ENCODE measurements around the gene CACNA1I.

Gene CACNA1I

DNA sequence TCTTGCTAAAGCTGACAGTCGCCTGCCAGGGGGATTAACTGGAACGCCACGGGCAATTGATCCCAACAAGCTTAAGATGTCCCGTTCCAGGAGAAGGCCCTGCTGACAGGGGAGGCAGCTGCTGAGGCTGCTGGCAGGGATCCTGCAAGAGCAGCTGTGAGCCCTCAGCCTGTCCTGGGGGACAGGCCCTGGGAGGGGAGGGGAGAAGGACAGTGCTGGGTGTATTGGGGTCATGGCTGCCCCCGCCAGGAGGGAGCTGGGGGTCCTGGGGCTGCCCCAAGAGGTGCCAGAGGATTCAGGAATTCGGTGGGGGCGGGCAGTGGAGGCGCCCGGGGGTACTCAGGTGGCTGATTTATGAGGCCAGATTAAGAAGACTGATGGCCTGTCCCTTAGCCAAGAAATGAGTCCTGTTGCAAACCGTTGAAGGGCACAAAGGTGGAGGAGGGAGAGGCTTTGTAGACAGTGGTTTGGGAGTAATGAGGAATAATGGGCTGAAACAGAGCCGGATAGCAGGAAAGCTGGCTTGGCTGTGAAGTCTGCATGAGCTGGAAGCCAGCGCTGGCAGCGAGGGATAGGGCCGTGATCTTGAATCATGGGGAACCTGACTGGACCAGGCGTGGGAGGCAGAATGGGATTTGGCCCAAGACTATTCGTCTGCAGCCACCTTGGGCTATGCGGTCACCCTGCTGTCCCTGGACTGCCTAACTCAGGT is 133.5 kb downstream of the CACNA1I start:
- H3K4me3 ChIP-seq (ENCODE audit: severe bottlenecking): no peak overlapping the region
- H3K36me3 ChIP-seq (ENCODE audit: low read depth): no peaks in the 10 kb centered on the region
- no peaks in the 10 kb centered on the region for H3K9me3 ChIP-seq (ENCODE audit: severe bottlenecking)
- no peak overlapping the region for H3K27ac ChIP-seq (ENCODE audit: poor library complexity, severe bottlenecking)
- ATAC-seq (ENCODE audit: low read depth) (no peak), DNase-seq (ENCODE audit: low spot score) (no peak)
- H3K27me3 ChIP-seq (ENCODE audit: insufficient read depth, poor library complexity, severe bottlenecking): no peaks in the 10 kb centered on the region
- TF ChIP-seq, protein P1, sequence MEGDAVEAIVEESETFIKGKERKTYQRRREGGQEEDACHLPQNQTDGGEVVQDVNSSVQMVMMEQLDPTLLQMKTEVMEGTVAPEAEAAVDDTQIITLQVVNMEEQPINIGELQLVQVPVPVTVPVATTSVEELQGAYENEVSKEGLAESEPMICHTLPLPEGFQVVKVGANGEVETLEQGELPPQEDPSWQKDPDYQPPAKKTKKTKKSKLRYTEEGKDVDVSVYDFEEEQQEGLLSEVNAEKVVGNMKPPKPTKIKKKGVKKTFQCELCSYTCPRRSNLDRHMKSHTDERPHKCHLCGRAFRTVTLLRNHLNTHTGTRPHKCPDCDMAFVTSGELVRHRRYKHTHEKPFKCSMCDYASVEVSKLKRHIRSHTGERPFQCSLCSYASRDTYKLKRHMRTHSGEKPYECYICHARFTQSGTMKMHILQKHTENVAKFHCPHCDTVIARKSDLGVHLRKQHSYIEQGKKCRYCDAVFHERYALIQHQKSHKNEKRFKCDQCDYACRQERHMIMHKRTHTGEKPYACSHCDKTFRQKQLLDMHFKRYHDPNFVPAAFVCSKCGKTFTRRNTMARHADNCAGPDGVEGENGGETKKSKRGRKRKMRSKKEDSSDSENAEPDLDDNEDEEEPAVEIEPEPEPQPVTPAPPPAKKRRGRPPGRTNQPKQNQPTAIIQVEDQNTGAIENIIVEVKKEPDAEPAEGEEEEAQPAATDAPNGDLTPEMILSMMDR (IDR thresholded peaks at IDR 0.05; ENCODE audit: poor library complexity, severe bottlenecking): no peak
- no peaks in the 10 kb centered on the region for H3K4me1 ChIP-seq (ENCODE audit: insufficient read depth, poor library complexity, severe bottlenecking)

DNA sequence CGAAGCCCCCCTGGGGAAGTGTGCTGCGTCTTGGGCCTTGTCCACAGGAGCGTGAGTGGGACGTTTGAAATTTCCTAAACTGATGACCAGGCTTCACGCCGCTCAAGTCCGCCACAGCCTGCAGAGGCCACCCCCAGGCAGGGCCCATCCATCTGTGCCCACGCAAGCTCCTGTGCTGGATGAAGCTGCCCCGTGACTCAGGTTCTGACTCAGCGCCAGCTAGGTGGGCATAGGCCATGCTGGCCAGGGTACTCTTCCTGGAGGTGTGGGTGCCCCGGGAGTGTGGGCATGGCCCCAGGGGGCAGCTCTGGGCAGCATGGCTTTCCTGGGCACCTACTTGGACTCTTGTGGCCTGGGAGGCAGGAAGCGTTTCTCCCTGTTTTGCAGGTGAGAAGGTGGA is 134.8 kb downstream of the CACNA1I start:
- H3K27me3 ChIP-seq (ENCODE audit: insufficient read depth, poor library complexity, severe bottlenecking): no peaks in the 10 kb centered on the region
- DNase-seq (ENCODE audit: low spot score): no peak
- no peaks in the 10 kb centered on the region for H3K36me3 ChIP-seq (ENCODE audit: low read depth)
- no peak for ATAC-seq (ENCODE audit: low read depth)
- H3K27ac ChIP-seq (ENCODE audit: poor library complexity, severe bottlenecking): no peak overlapping the region
- H3K4me3 ChIP-seq (ENCODE audit: severe bottlenecking): no peak overlapping the region
- H3K9me3 ChIP-seq (ENCODE audit: severe bottlenecking): no peaks in the 10 kb centered on the region
- TF ChIP-seq, protein P1 (IDR thresholded peaks at IDR 0.05; ENCODE audit: poor library complexity, severe bottlenecking): no peak
- H3K4me1 ChIP-seq (ENCODE audit: insufficient read depth, poor library complexity, severe bottlenecking): no peaks in the 10 kb centered on the region

DNA sequence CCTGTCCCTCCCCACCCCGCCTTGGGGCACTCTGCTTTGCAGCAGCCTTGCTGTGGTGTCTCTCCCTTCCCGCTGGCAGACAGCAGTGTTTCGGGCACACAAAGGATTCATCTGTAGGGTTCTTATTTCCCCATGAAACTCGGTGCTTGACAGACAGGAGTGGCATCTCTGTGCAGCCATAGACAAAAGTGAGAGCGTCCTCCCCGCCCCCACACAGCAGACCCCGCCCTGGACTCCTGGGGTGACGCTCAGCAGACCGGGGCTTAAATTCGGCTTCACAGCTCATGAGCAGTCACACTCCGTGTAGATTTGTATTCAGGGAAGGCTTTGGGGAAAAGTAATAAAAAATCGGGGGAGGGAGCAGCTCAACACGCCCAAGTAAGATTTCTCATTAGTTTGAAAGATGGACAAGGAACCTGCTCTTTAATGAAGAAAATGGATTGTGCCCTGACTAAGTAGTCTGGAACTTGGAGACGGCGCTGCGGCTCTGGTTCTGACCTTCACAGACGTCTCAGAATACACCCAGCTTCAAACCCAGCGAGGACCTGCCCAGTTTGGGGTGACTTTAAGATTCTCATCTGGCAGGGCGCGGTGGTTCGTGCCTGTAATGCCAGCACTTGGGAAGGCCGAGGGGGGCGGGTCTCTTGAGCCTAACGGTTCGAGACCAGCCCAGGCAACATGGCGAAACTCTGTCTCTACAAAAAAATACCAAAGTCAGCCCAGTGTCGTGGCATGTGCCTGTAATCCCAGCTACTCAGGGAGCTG is 136.0 kb downstream of the CACNA1I start:
- no peak for ATAC-seq (ENCODE audit: low read depth)
- H3K9me3 ChIP-seq (ENCODE audit: severe bottlenecking): no peaks in the 10 kb centered on the region
- TF ChIP-seq, protein P1 (IDR thresholded peaks at IDR 0.05; ENCODE audit: poor library complexity, severe bottlenecking): no peak
- H3K27ac ChIP-seq (ENCODE audit: poor library complexity, severe bottlenecking): no peak overlapping the region
- no peak overlapping the region for H3K4me3 ChIP-seq (ENCODE audit: severe bottlenecking)
- DNase-seq (ENCODE audit: low spot score): no peak
- peaks cover 5% of the 10 kb centered on the region for H3K27me3 ChIP-seq (ENCODE audit: insufficient read depth, poor library complexity, severe bottlenecking)
- H3K4me1 ChIP-seq (ENCODE audit: insufficient read depth, poor library complexity, severe bottlenecking): no peaks in the 10 kb centered on the region
- no peaks in the 10 kb centered on the region for H3K36me3 ChIP-seq (ENCODE audit: low read depth)

DNA sequence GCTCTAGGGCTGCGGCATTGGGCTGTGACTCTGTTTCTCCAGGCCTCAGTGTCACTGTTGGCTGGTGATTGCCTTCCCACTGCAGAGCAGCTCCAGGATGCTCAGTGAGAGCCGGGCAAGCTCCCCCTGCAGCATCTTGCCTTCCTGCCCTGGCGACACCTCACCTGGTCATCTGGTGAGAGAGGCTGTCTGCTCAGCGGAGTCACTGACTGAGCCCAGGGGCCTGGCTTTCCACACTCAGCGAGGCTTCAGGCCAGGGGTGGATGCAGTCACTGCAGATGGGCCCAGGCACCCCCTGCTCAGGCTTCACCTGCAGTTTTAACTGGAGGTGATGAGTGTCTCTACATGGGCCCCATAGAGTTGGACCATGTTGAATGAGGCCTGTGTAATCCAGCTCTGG is 136.8 kb downstream of the CACNA1I start:
- Histone ChIP-seq H3K27me3 (ENCODE audit: insufficient read depth, poor library complexity, severe bottlenecking) (peaks cover 7% of the 10 kb centered on the region), H3K27ac (ENCODE audit: poor library complexity, severe bottlenecking) (no peak overlapping the region), H3K9me3 (ENCODE audit: severe bottlenecking) (no peaks in the 10 kb centered on the region), H3K4me3 (ENCODE audit: severe bottlenecking) (no peak overlapping the region), H3K36me3 (ENCODE audit: low read depth) (no peaks in the 10 kb centered on the region), H3K4me1 (ENCODE audit: insufficient read depth, poor library complexity, severe bottlenecking) (no peaks in the 10 kb centered on the region)
- DNase-seq (ENCODE audit: low spot score) (no peak), ATAC-seq (ENCODE audit: low read depth) (no peak)
- TF ChIP-seq, protein P1 (IDR thresholded peaks at IDR 0.05; ENCODE audit: poor library complexity, severe bottlenecking): no peak

DNA sequence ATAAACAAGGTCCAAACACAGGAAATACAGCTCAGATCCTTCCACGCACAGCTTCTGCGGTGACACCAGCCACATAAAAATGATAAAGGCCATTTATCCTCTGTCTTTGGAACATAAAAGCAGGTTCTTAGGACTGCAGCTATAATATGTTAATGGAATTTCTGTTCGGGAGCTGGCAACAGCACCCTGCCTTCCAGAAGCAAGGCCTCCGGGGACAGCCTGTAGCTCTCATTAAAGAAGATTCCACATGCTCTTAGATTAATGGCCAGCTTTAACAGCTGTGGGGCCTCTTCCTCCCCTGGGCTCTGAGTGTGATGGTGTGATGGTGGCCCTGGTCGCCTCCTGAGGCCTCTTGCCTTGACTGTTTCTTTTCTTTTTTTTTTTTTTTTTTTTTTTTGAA is 137.3 kb downstream of the CACNA1I start:
- Histone ChIP-seq H3K36me3 (ENCODE audit: low read depth) (no peaks in the 10 kb centered on the region), H3K9me3 (ENCODE audit: severe bottlenecking) (no peaks in the 10 kb centered on the region), H3K27ac (ENCODE audit: poor library complexity, severe bottlenecking) (no peak overlapping the region), H3K27me3 (ENCODE audit: insufficient read depth, poor library complexity, severe bottlenecking) (peaks cover 7% of the 10 kb centered on the region), H3K4me3 (ENCODE audit: severe bottlenecking) (no peak overlapping the region), H3K4me1 (ENCODE audit: insufficient read depth, poor library complexity, severe bottlenecking) (no peaks in the 10 kb centered on the region)
- TF ChIP-seq, protein P1 (IDR thresholded peaks at IDR 0.05; ENCODE audit: poor library complexity, severe bottlenecking): no peak
- ATAC-seq (ENCODE audit: low read depth) (no peak), DNase-seq (ENCODE audit: low spot score) (no peak)

All from RWPE2 (cell line).